IMR-90 (cell line): ENCODE results near the gene GNL1. TPM values are rescaled to one million over a fixed set of nuclear protein-coding genes. Genes with fewer than 3 reads are reported as not detected.

ENCODE experiments used
- ATAC-seq: fragments of 200-7000 bp; cut with Tn5 transposase; 2 replicates; pipeline ENCODE4 v1.9.1; 2020; ENCODE audit warnings: low read depth, mild to moderate bottlenecking, moderate library complexity
- BruUV-seq: library from RNA; stranded (reverse); fragments of 400-500 nt; replicated peaks from 2 replicates; lab custom pipeline; 2021; lab: Mats Ljungman, UMichigan
- CTCF ChIA-PET: fragments of 300-600 bp; formaldehyde crosslinking; extraction: SDS; loops from one replicate; lab custom pipeline; 2021; ENCODE audit warnings: antibody characterized with exemption; lab: Yijun Ruan, JAX
- POLR2A ChIA-PET: fragments of 300-600 bp; sonication (Branson Sonifier 250); formaldehyde crosslinking; loops from one replicate; lab custom pipeline; 2022; ENCODE audit warnings: antibody characterized with exemption; ENCODE audit not compliant: unreplicated experiment; lab: Charles Lee
- DNase-seq: peaks from one replicate; pipeline ENCODE4 v3.0.0; 2013
- H2AFZ ChIP-seq: replicated peaks from 2 replicates; pipeline ENCODE3; 2013; ENCODE audit warnings: low read length, mild to moderate bottlenecking; ENCODE audit not compliant: poor library complexity
- H2AK5ac ChIP-seq: 2 replicates; pipeline ENCODE4 v1.6.1; 2013; ENCODE audit warnings: low read depth, low read length, inconsistent platforms
- H2AK9ac ChIP-seq: replicated peaks from 2 replicates; pipeline ENCODE3; 2013; ENCODE audit warnings: mild to moderate bottlenecking, low read depth, low read length, moderate library complexity; ENCODE audit not compliant: poor library complexity
- H2BK120ac ChIP-seq: 2 replicates; pipeline ENCODE4 v1.6.1; 2013; ENCODE audit warnings: low read depth, low read length, inconsistent platforms
- H2BK15ac ChIP-seq: 3 replicates; pipeline ENCODE4 v1.6.1; 2013; ENCODE audit warnings: low read depth, low read length, inconsistent platforms
- H2BK20ac ChIP-seq: 2 replicates; pipeline ENCODE4 v1.6.1; 2013; ENCODE audit warnings: low read depth, mild to moderate bottlenecking, inconsistent platforms, low read length, moderate library complexity
- H2BK5ac ChIP-seq: 2 replicates; pipeline ENCODE4 v1.6.1; 2013; ENCODE audit warnings: mild to moderate bottlenecking, low read depth, low read length, inconsistent platforms; ENCODE audit not compliant: poor library complexity, severe bottlenecking
- H3K14ac ChIP-seq: replicated peaks from 2 replicates; pipeline ENCODE4 v1.6.1; 2013; ENCODE audit warnings: low read depth, low read length, inconsistent platforms
- H3K18ac ChIP-seq: 2 replicates; pipeline ENCODE4 v1.6.1; 2013; ENCODE audit warnings: low read depth, low read length, control low read depth
- H3K23ac ChIP-seq: 2 replicates; pipeline ENCODE4 v1.6.1; 2013; ENCODE audit warnings: low read depth, low read length, inconsistent platforms
- H3K27ac ChIP-seq: 2 replicates; pipeline ENCODE4 v1.5.1; 2013; ENCODE audit warnings: mild to moderate bottlenecking, control low read depth, low read length; ENCODE audit not compliant: insufficient read depth
- H3K27me3 ChIP-seq: 2 replicates; pipeline ENCODE4 v1.6.1; 2013; ENCODE audit warnings: low read length; ENCODE audit not compliant: control insufficient read depth, insufficient read depth
- H3K36me3 ChIP-seq: 2 replicates; pipeline ENCODE4 v1.6.1; 2013; ENCODE audit warnings: low read length, mixed read lengths; ENCODE audit not compliant: control insufficient read depth, insufficient read depth
- H3K4ac ChIP-seq: 2 replicates; pipeline ENCODE4 v1.6.1; 2013; ENCODE audit warnings: low read depth, low read length, inconsistent platforms
- H3K4me1 ChIP-seq: 2 replicates; pipeline ENCODE4 v1.6.1; 2013; ENCODE audit warnings: low read length, mixed read lengths; ENCODE audit not compliant: control insufficient read depth, insufficient read depth
- H3K4me2 ChIP-seq: 2 replicates; pipeline ENCODE4 v1.6.1; 2013; ENCODE audit warnings: low read depth, mild to moderate bottlenecking, control low read depth, low read length, moderate library complexity
- H3K4me3 ChIP-seq: 2 replicates; pipeline ENCODE4 v1.5.1; 2013; ENCODE audit warnings: low read depth, mild to moderate bottlenecking, control low read depth, low read length, moderate library complexity; ENCODE audit not compliant: insufficient read depth
- H3K56ac ChIP-seq: 2 replicates; pipeline ENCODE4 v1.6.1; 2013; ENCODE audit warnings: low read length, inconsistent platforms; ENCODE audit not compliant: insufficient read depth; ENCODE audit errors: extremely low read depth
- H3K79me1 ChIP-seq, 2 experiments: 2 replicates each; pipeline ENCODE4 v1.6.1; 2013; ENCODE audit warnings: low read length in 2 of 2, inconsistent platforms in 1 of 2, low read depth in 1 of 2
- H3K9ac ChIP-seq: 2 replicates; pipeline ENCODE4 v1.6.1; 2013; ENCODE audit warnings: low read depth, low read length, control low read depth
- H3K9me1 ChIP-seq: 2 replicates; pipeline ENCODE4 v1.6.1; 2013; ENCODE audit warnings: low read length, inconsistent platforms; ENCODE audit not compliant: insufficient read depth
- H3K9me3 ChIP-seq: 2 replicates; pipeline ENCODE4 v1.6.1; 2013; ENCODE audit warnings: low read length; ENCODE audit not compliant: control insufficient read depth, insufficient read depth
- H4K20me1 ChIP-seq: 2 replicates; pipeline ENCODE4 v1.6.1; 2013; ENCODE audit warnings: low read length, inconsistent platforms; ENCODE audit not compliant: insufficient read depth
- H4K5ac ChIP-seq: 2 replicates; pipeline ENCODE4 v1.6.1; 2013; ENCODE audit warnings: mild to moderate bottlenecking, low read depth, low read length, control low read depth
- H4K8ac ChIP-seq, 2 experiments: 2 replicates each; pipeline ENCODE4 v1.6.1; 2013; ENCODE audit warnings: low read depth in 2 of 2, low read length in 2 of 2, control low read depth in 1 of 2, inconsistent platforms in 1 of 2
- H4K91ac ChIP-seq: 2 replicates; pipeline ENCODE4 v1.6.1; 2013; ENCODE audit warnings: low read depth, low read length, inconsistent platforms; ENCODE audit not compliant: insufficient read depth
- BHLHE40 ChIP-seq: fragments of 150-350 bp; IDR thresholded peaks from 2 replicates; pipeline ENCODE4 v1.6.1; 2016; ENCODE audit warnings: mild to moderate bottlenecking, low read depth, low read length
- CEBPB ChIP-seq: IDR thresholded peaks from 2 replicates; pipeline ENCODE4 v1.6.1; 2012; ENCODE audit warnings: low read depth, low read length, improper control_type of control experiment
- CHD1 ChIP-seq: IDR thresholded peaks from 2 replicates; pipeline ENCODE4 v1.6.1; 2012; ENCODE audit warnings: low read depth, low read length, improper control_type of control experiment
- FOS ChIP-seq: fragments of 150-350 bp; IDR thresholded peaks from 2 replicates; pipeline ENCODE4 v1.6.1; 2016; ENCODE audit warnings: low read depth, low read length
- MAFK ChIP-seq: IDR thresholded peaks from 2 replicates; pipeline ENCODE4 v1.6.1; 2012; ENCODE audit warnings: low read depth, low read length, improper control_type of control experiment
- MAZ ChIP-seq: IDR thresholded peaks from 2 replicates; pipeline ENCODE4 v1.6.1; 2012; ENCODE audit warnings: low read depth, mild to moderate bottlenecking, low read length, improper control_type of control experiment, moderate library complexity, borderline replicate concordance
- NFE2L2 ChIP-seq: fragments of 150-350 bp; IDR thresholded peaks from 2 replicates; pipeline ENCODE4 v1.6.1; 2016; ENCODE audit warnings: low read depth, mild to moderate bottlenecking, low read length
- POLR2A ChIP-seq: IDR thresholded peaks from 2 replicates; pipeline ENCODE4 v1.6.1; 2012; ENCODE audit warnings: mild to moderate bottlenecking, low read depth, low read length
- RAD21 ChIP-seq: IDR thresholded peaks from 2 replicates; pipeline ENCODE4 v1.6.1; 2012; ENCODE audit warnings: low read length, improper control_type of control experiment
- RCOR1 ChIP-seq: IDR thresholded peaks from 2 replicates; pipeline ENCODE4 v1.6.1; 2012; ENCODE audit warnings: mild to moderate bottlenecking, low read length, improper control_type of control experiment; ENCODE audit not compliant: insufficient replicate concordance
- RFX5 ChIP-seq: IDR thresholded peaks from 2 replicates; pipeline ENCODE4 v1.8.0; 2012; ENCODE audit warnings: low read depth, mild to moderate bottlenecking, low read length, moderate library complexity
- SMC3 ChIP-seq: fragments of 150-350 bp; IDR thresholded peaks from 2 replicates; pipeline ENCODE4 v1.6.1; 2016; ENCODE audit warnings: low read depth, mild to moderate bottlenecking, antibody characterized with exemption, low read length, moderate library complexity
- WGBS, 2 experiments: methylation state at CpG; one replicate each; pipeline versions ENCODE4 v1.1.5 to v1.1.7; 2013; ENCODE audit warnings: missing lambda C conversion rate in 2 of 2; ENCODE audit not compliant: insufficient read length in 1 of 2; ENCODE audit errors: extremely low coverage in 2 of 2; 5-methylcytosine and 5-hydroxymethylcytosine counted together
- dilution Hi-C: fragments of 300-500 bp; cut with HindIII; formaldehyde crosslinking; loops from one replicate; pipeline ENCODE4 v1.14.3; 2018; ENCODE audit warnings: low sequenced_read_pairs; ENCODE audit not compliant: unreplicated experiment
- in situ Hi-C: fragments of 300-500 bp; cut with MboI; formaldehyde crosslinking; loops from 3 replicates; pipeline ENCODE4 v1.14.3; 2019; ENCODE audit warnings: low sequenced_read_pairs, inconsistent platforms, mixed read lengths
- intact Hi-C: fragments of 100-400 bp; cut with micrococcal nuclease; formaldehyde crosslinking; loops from 2 replicates; pipeline ENCODE4 v1.10.0; 2022
- polyA plus RNA-seq, 3 experiments: library from polyadenylated mRNA; depleted of rRNA; stranded (reverse); fragments of >200 nt; gene quantifications; 2 replicates each; pipeline ENCODE4 v1.2.3, GENCODE V29; 2012; ENCODE audit warnings: low replicate concordance in 1 of 3
- total RNA-seq: library from RNA; depleted of rRNA; stranded (reverse); fragments of >200 nt; gene quantifications from 2 replicates; pipeline ENCODE4 v1.2.3, GENCODE V29; 2012
- TF ChIP-seq, protein P1 (sequence below): fragments of 150-350 bp; IDR thresholded peaks from 2 replicates; pipeline ENCODE4 v1.6.1; 2017; ENCODE audit warnings: mild to moderate bottlenecking, antibody characterized with exemption, low read length, low read depth
- TF ChIP-seq, protein P2 (sequence below): fragments of 150-350 bp; IDR thresholded peaks from 2 replicates; pipeline ENCODE4 v1.6.1; 2016; ENCODE audit warnings: low read depth, mild to moderate bottlenecking, low read length, moderate library complexity, borderline replicate concordance

Gene GNL1
- total and polyA plus RNA-seq, 2 of the 4 experiments (the other 2 are of a cell fraction) = 40.5 to 44.0 TPM

DNA sequence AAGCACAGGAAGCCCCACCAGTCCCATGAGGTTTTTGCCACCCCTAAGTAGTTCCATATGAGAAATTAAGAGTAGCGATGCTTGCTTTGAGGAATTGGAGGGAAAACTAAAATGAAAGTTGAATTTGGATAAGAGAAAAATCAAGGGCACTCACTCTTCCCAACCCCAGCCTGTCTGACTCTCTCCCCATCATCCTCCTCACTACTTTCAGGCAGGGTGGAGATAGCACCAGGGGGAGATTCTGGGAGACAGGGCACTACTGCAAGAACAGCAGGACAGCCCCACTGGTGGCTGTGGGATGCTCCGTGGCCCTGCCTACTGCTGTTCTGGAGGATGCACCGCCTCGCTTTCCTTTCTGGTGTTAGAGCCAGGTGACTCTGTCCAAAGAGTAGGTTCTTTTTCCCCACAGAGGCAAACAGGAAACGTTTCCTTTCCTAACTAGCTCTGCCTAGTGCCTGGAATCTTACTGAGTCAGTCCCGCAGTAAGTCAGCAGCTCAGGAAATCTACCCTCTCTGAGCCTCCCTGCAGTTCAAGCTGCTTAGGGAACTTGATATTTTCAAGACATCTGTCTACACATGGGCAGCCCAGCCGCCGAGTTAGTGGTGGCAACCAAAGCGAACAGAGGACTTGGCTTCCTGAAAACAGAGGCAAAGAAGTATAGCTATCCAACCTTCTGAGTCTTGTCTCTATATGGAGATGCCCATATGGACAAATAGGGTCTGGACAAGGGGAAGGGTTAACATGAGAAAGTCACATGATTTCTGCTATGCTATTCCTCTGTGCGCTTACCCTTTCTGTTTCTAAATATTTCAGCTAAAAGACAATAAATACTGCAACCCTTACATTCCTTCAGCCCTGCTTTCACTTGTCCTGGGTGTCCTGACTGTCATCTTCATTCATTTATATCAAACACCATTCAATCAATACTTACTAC, 55.6 kb downstream of the GNL1 start:
- Histone ChIP-seq H3K23ac (no peak overlapping the region; the same call in 1 of the 2 replicates), H2BK5ac (peak overlapping the region; percentile 35), H3K9ac (no peak overlapping the region), H3K18ac (peak overlapping the region; percentile 61; the same call in 1 of the 2 replicates), H3K4me1 (peaks cover 9% of the 10 kb centered on the region), H2BK120ac (peak overlapping the region; percentile 10; the same call in 1 of the 2 replicates), H4K20me1 (no peaks in the 10 kb centered on the region), H2BK20ac (peak overlapping the region; percentile 71; the same call in 1 of the 2 replicates), H3K9me1 (0 out of 2 replicates have a peak, but pooled peaks cover 6% of the 10 kb centered on the region), H2AFZ (peak overlapping the region; percentile 91), H3K56ac (no peak overlapping the region), H2AK5ac (0 out of 2 replicates have a peak overlapping the region, but pooled peaks have one; percentile 13), H3K14ac (no peak overlapping the region; the same call in 1 of the 2 replicates), H3K4me3 (no peak overlapping the region), H3K9me3 (no peaks in the 10 kb centered on the region), H4K5ac (0 out of 2 replicates have a peak overlapping the region, but pooled peaks have one; percentile 26), H2AK9ac (peak overlapping the region; percentile 31), H3K4me2 (peak overlapping the region; percentile 49; the same call in 1 of the 2 replicates), H4K91ac (no peak overlapping the region), H2BK15ac (peak overlapping the region; percentile 76; the same call in 1 of the 3 replicates), H3K27ac (no peak overlapping the region), H4K8ac (peak overlapping the region; percentile 7 to 33; a peak in 1 of 4 replicates), H3K27me3 (no peaks in the 10 kb centered on the region), H3K4ac (peak overlapping the region; percentile 16; the same call in 1 of the 2 replicates), H3K36me3 (no peaks in the 10 kb centered on the region), H3K79me1 (no peaks in the 10 kb centered on the region)
- intact Hi-C loops (no loop called here), dilution Hi-C loops (no loop called here), in situ Hi-C loops (no loop called here)
- peak; percentile 52 for DNase-seq
- TF ChIP-seq, protein P1, sequence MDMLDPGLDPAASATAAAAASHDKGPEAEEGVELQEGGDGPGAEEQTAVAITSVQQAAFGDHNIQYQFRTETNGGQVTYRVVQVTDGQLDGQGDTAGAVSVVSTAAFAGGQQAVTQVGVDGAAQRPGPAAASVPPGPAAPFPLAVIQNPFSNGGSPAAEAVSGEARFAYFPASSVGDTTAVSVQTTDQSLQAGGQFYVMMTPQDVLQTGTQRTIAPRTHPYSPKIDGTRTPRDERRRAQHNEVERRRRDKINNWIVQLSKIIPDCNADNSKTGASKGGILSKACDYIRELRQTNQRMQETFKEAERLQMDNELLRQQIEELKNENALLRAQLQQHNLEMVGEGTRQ = no peak
- TF ChIP-seq BHLHE40 (no peak), RAD21 (no peak), MAFK (no peak), FOS (no peak), CHD1 (no peak), RCOR1 (no peak), CEBPB (no peak), NFE2L2 (no peak), SMC3 (no peak), RFX5 (no peak), MAZ (no peak), POLR2A (no peak)
- TF ChIP-seq, protein P2, sequence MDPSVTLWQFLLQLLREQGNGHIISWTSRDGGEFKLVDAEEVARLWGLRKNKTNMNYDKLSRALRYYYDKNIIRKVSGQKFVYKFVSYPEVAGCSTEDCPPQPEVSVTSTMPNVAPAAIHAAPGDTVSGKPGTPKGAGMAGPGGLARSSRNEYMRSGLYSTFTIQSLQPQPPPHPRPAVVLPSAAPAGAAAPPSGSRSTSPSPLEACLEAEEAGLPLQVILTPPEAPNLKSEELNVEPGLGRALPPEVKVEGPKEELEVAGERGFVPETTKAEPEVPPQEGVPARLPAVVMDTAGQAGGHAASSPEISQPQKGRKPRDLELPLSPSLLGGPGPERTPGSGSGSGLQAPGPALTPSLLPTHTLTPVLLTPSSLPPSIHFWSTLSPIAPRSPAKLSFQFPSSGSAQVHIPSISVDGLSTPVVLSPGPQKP = no peak
- peak; percentile 50 for ATAC-seq
- CTCF ChIA-PET = interaction anchor here (0.6 to 1.4 kb wide), 5 partner anchors 16 to 378 kb away, joined by 3 to 7 read pairs (median 3); no protein-coding TSS in a partner anchor
- 50% methylated on average over 1 of the region's 10 CpGs; no CpG with 5 or more reads in 1 of the 2 experiments for WGBS, 2 experiments
- no TSS peak for BruUV-seq
- POLR2A ChIA-PET = interaction anchor here (0.6 kb wide), 1 partner anchor 47 kb away, joined by 3 read pairs; no protein-coding TSS in a partner anchor
